HPDE6-E6E7 (cell line): Measurements from ENCODE around the gene SBNO2.
A peak's percentile ranks its signal among the peaks of the same experiment; 100 is the strongest.

Source experiments
- DNase-seq: peaks from one replicate; pipeline ENCODE4 v3.0.0; 2011; ENCODE audit warnings: missing footprints; ENCODE audit errors: extremely low spot score

SBNO2 gene

GRCh38 chr19:1073063-1073955 lies 100.8 kb downstream of the SBNO2 start:
- no peak for DNase-seq

- no peak for DNase-seq
These were observed 101.6 kb downstream of the SBNO2 start for GRCh38 chr19:1072371-1073015.

- DNase-seq = no peak
These were observed 102.9 kb downstream of the SBNO2 start for GRCh38 chr19:1070931-1071791.

- DNase-seq = no peak
These were observed 103.5 kb downstream of the SBNO2 start for GRCh38 chr19:1070576-1070930.

GRCh38 chr19:1069009-1069779 lies 104.9 kb downstream of the SBNO2 start:
- DNase-seq = no peak

GRCh38 chr19:1068009-1069001 lies 105.8 kb downstream of the SBNO2 start:
- no peak for DNase-seq

GRCh38 chr19:1067341-1067957 lies 106.6 kb downstream of the SBNO2 start:
- no peak for DNase-seq

- DNase-seq = no peak
These were observed 107.2 kb downstream of the SBNO2 start, which contains the start of gene ARHGAP45 for GRCh38 chr19:1066748-1067340. Gene ARHGAP45 (plus strand): TSS chr19:1067167. CDS start chr19:1067406, 239 bp downstream.

- DNase-seq = no peak
These were observed 107.8 kb downstream of the SBNO2 start for GRCh38 chr19:1066251-1066747.

GRCh38 chr19:1065606-1066109 lies 108.4 kb downstream of the SBNO2 start:
- no peak for DNase-seq

GRCh38 chr19:1064661-1065605 lies 109.1 kb downstream of the SBNO2 start:
- DNase-seq = peak; percentile 67

- DNase-seq = no peak
These were observed 110.0 kb downstream of the SBNO2 start for GRCh38 chr19:1063909-1064660.

GRCh38 chr19:1063030-1063908 lies 110.8 kb downstream of the SBNO2 start:
- DNase-seq = no peak

- DNase-seq = no peak
These were observed 111.6 kb downstream of the SBNO2 start for GRCh38 chr19:1062387-1063029.

- DNase-seq = no peak
These were observed 112.1 kb downstream of the SBNO2 start for GRCh38 chr19:1061987-1062386.
